ENCODE results near the gene IL1R2. TPM values are rescaled to one million over a fixed set of nuclear protein-coding genes. Genes with fewer than 3 reads are reported as not detected.

IL1R2 gene, protein sequence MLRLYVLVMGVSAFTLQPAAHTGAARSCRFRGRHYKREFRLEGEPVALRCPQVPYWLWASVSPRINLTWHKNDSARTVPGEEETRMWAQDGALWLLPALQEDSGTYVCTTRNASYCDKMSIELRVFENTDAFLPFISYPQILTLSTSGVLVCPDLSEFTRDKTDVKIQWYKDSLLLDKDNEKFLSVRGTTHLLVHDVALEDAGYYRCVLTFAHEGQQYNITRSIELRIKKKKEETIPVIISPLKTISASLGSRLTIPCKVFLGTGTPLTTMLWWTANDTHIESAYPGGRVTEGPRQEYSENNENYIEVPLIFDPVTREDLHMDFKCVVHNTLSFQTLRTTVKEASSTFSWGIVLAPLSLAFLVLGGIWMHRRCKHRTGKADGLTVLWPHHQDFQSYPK
- 0.57 TPM for polyA plus RNA-seq (2012; ENCODE audit: insufficient read depth, insufficient read length, low read depth)

DNA sequence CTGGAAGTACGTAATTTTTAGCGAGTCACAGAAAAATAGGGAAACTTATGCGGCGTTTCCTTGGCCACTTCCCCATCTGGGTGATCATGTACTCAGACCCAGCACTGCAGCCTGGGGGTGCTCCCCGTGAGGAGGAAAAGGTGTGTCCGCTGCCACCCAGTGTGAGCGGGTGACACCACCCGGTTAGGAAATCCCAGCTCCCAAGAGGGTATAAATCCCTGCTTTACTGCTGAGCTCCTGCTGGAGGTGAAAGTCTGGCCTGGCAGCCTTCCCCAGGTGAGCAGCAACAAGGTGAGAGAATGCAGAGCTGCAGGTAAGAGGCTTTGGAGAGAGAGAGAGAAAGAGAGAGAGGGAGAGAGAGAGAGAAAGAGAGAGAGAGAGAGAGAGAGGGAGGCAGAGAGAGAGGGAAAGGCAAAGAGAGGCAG is at the start of gene IL1R2:
Gene IL1R2, plus strand, starts transcription at position 240 of the 425 bp plus-strand sequence. CDS start 16,616 bp downstream, outside the sequence.
- H3K27me3 ChIP-seq, result no peaks in the 10 kb centered on the region
- H3K4me3 ChIP-seq (ENCODE audit: low read depth, low read length), result no peak within 1 kb of the TSS
- DNase-seq, result no peak
- no peaks in the 10 kb centered on the region for H3K4me1 ChIP-seq
- no peaks in the 10 kb centered on the region for H3K36me3 ChIP-seq
- TF ChIP-seq, protein P1, sequence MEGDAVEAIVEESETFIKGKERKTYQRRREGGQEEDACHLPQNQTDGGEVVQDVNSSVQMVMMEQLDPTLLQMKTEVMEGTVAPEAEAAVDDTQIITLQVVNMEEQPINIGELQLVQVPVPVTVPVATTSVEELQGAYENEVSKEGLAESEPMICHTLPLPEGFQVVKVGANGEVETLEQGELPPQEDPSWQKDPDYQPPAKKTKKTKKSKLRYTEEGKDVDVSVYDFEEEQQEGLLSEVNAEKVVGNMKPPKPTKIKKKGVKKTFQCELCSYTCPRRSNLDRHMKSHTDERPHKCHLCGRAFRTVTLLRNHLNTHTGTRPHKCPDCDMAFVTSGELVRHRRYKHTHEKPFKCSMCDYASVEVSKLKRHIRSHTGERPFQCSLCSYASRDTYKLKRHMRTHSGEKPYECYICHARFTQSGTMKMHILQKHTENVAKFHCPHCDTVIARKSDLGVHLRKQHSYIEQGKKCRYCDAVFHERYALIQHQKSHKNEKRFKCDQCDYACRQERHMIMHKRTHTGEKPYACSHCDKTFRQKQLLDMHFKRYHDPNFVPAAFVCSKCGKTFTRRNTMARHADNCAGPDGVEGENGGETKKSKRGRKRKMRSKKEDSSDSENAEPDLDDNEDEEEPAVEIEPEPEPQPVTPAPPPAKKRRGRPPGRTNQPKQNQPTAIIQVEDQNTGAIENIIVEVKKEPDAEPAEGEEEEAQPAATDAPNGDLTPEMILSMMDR (IDR thresholded peaks at IDR 0.05; ENCODE audit: low read depth, low read length), result no peak
- H3K9me3 ChIP-seq, result no peaks in the 10 kb centered on the region

DNA sequence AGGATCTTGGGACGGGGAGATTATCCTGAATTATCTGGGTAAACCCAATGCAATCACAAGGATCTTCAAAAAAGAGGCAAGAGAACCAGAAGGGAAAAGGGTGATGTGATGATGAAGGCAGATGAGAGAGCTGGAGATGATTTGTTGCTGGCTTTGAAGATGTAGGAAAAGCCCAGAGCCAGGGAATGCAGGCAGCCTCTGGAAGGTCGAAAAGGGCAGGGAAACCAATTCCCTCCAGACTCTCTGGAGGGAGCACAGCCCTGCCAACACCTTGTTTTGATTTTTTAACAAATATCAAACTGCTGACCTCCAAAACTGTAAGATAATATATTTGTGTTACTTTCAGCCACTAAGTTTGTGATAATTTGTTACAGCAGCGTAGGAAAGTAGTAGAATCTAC is 48.9 kb upstream of the IL1R2 start:
- Histone ChIP-seq H3K4me1 (no peaks in the 10 kb centered on the region), H3K27me3 (no peaks in the 10 kb centered on the region), H3K36me3 (no peaks in the 10 kb centered on the region), H3K4me3 (ENCODE audit: low read depth, low read length) (no peak overlapping the region), H3K9me3 (no peaks in the 10 kb centered on the region)
- DNase-seq, result no peak
- TF ChIP-seq, protein P1 (IDR thresholded peaks at IDR 0.05; ENCODE audit: low read depth, low read length), result no peak

DNA sequence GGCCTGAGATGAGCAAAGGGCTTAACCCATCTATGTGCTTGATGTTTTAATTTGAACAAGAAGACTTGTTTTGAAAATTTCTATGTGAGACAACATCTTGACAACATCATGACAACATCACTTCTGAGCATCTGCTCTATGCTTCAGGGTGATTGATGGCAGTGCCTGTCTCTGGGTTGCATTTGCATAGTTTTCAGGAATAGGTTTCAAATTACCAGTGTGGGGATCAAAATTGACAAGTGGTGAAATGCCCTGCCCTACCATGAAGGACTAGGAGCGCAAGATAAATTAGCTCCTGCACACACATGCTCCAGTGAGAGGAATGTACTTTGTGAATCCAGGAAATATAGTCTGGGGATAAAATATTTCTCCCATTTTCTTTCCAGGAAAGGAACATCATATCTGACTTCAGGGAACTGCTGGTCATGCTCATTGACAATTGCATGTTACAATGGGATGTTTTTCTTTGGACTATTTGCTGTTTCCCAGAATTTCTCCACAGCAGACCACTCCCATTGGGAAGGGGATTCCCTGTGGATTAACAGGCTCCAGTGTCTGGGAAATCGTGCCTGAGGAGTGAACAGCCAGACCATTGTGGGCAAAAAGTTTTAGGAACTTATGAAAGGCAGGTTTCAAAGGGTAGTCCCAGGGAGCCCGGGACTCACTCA is 45.3 kb upstream of the IL1R2 start:
- no peaks in the 10 kb centered on the region for H3K36me3 ChIP-seq
- no peaks in the 10 kb centered on the region for H3K9me3 ChIP-seq
- TF ChIP-seq, protein P1 (IDR thresholded peaks at IDR 0.05; ENCODE audit: low read depth, low read length), result no peak
- no peaks in the 10 kb centered on the region for H3K27me3 ChIP-seq
- DNase-seq, result no peak
- no peaks in the 10 kb centered on the region for H3K4me1 ChIP-seq
- H3K4me3 ChIP-seq (ENCODE audit: low read depth, low read length), result no peak overlapping the region

DNA sequence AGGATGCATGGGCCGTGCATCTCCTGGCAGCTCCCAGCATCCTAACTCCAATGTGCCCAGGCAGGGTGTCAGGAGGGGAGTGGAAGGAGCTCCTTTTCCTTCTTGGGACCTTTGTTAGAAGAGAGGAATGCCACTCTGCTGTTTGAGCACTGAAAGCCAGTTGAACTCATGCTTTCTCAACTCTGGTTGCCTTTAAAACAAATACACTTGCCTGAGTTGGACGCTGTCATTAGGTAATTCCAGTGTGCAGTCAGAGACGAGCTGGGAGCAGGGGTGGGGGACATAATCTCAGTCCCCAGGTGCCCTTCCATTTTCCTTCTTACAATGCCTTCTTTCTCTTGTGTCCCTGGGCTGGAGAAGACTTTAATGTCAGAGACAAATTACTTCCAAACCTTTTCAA is 44.4 kb upstream of the IL1R2 start:
- DNase-seq, result no peak
- Histone ChIP-seq H3K4me1 (no peaks in the 10 kb centered on the region), H3K4me3 (ENCODE audit: low read depth, low read length) (no peak overlapping the region), H3K9me3 (no peaks in the 10 kb centered on the region), H3K36me3 (no peaks in the 10 kb centered on the region), H3K27me3 (no peaks in the 10 kb centered on the region)
- TF ChIP-seq, protein P1 (IDR thresholded peaks at IDR 0.05; ENCODE audit: low read depth, low read length), result no peak

DNA sequence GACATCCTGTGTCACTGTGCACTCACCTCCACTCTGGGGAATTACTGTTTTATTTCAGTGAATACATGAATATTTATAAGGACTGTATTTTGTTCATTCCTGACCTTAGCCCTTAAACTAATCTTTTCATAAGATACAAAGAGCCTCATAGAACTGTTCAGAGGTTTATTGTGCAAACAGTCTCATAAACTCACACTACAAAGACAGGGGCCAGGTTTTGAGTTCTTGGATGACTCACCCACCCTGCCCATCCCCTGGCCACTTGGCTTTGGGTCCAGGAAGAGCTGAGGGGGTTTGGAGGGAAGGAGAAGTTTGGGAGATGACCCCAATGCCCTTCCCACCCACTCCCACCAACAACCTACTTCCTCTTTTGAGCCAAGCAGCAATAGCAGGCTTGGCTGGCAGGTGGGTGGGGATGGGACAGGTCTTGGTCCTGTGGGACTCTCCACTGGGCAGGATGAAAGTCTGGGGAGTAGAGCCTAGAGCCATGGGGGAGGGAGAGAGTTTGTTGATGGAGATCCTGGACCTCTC is 43.1 kb upstream of the IL1R2 start:
- no peak overlapping the region for H3K4me3 ChIP-seq (ENCODE audit: low read depth, low read length)
- no peaks in the 10 kb centered on the region for H3K9me3 ChIP-seq
- TF ChIP-seq, protein P1 (IDR thresholded peaks at IDR 0.05; ENCODE audit: low read depth, low read length), result no peak
- DNase-seq, result no peak
- no peaks in the 10 kb centered on the region for H3K4me1 ChIP-seq
- H3K36me3 ChIP-seq, result no peaks in the 10 kb centered on the region
- no peaks in the 10 kb centered on the region for H3K27me3 ChIP-seq
